ENCODE results near the gene ZBED2.

- TF ChIP-seq CTCF (optimal IDR thresholded peaks at IDR 0.05 in 1 of 3, IDR thresholded peaks at IDR 0.05 in 1 of 3, conservative IDR thresholded peaks at IDR 0.05 in 1 of 3; ENCODE audit: extremely low read depth in 1 of 3, insufficient read depth in 2 of 3, low read length in 3 of 3) (no peak), EZH2 (IDR thresholded peaks at IDR 0.05; ENCODE audit: low read length) (no peak)
Measured at GRCh38 chr3:111577113-111577512, 18.0 kb downstream of the ZBED2 start.

Data from keratinocyte (primary cell).